Neuronal stem cell (in vitro differentiated cells): ENCODE results near the gene SH3TC1.

Source experiments
- DNase-seq: peaks from one replicate; pipeline ENCODE4 v3.0.0-alpha.2; 2013; ENCODE audit warnings: low spot score
- H2AFZ ChIP-seq: one replicate; pipeline ENCODE4 v1.6.1; 2013; ENCODE audit warnings: mild to moderate bottlenecking, low read length, inconsistent platforms
- H2AK5ac ChIP-seq: 2 replicates; pipeline ENCODE4 v1.6.1; 2013; ENCODE audit warnings: low read depth, mild to moderate bottlenecking, inconsistent platforms, low read length, moderate library complexity, mixed read lengths
- H2BK120ac ChIP-seq: 2 replicates; pipeline ENCODE4 v1.6.1; 2013; ENCODE audit warnings: low read depth, mild to moderate bottlenecking, inconsistent platforms, low read length, moderate library complexity, mixed read lengths
- H2BK12ac ChIP-seq: one replicate; pipeline ENCODE4 v1.6.1; 2013; ENCODE audit warnings: low read length, inconsistent platforms
- H2BK15ac ChIP-seq: 2 replicates; pipeline ENCODE4 v1.6.1; 2013; ENCODE audit warnings: mild to moderate bottlenecking, low read length, inconsistent platforms, mixed read lengths
- H2BK5ac ChIP-seq: one replicate; pipeline ENCODE4 v1.6.1; 2013; ENCODE audit warnings: inconsistent platforms, mild to moderate bottlenecking, low read length, moderate library complexity
- H3K14ac ChIP-seq: one replicate; pipeline ENCODE4 v1.6.1; 2013; ENCODE audit warnings: low read length, inconsistent platforms
- H3K18ac ChIP-seq: 2 replicates; pipeline ENCODE4 v1.6.1; 2013; ENCODE audit warnings: low read length, inconsistent platforms
- H3K23ac ChIP-seq: 2 replicates; pipeline ENCODE4 v1.6.1; 2013; ENCODE audit warnings: low read depth, mild to moderate bottlenecking, mixed read lengths, low read length, inconsistent platforms; ENCODE audit not compliant: poor library complexity
- H3K27ac ChIP-seq: replicated peaks from 3 replicates; pipeline ENCODE4 v1.5.1; 2013; ENCODE audit warnings: low read length, inconsistent platforms
- H3K27me3 ChIP-seq, 3 experiments: 2 replicates each; pipeline ENCODE4 v1.6.1; 2013; ENCODE audit warnings: low read length in 3 of 3, mild to moderate bottlenecking in 2 of 3, inconsistent platforms in 1 of 3, low read depth in 1 of 3, mixed read lengths in 1 of 3, moderate library complexity in 1 of 3; ENCODE audit not compliant: control insufficient read depth in 3 of 3, insufficient read depth in 3 of 3
- H3K36me3 ChIP-seq, 2 donors: replicated peaks in 1 of 2; 2 replicates each; pipeline ENCODE4 v1.6.1; 2013; ENCODE audit warnings: low read length in 2 of 2; ENCODE audit not compliant: control insufficient read depth in 2 of 2, insufficient read depth in 2 of 2
- H3K4ac ChIP-seq: 2 replicates; pipeline ENCODE4 v1.6.1; 2013; ENCODE audit warnings: inconsistent platforms, mild to moderate bottlenecking, low read length, moderate library complexity
- H3K4me1 ChIP-seq, 2 donors: 1 replicate in 1 of 2; 2 replicates in 1 of 2; pipeline ENCODE4 v1.6.1; 2013; ENCODE audit warnings: low read length in 2 of 2, low read depth in 1 of 2; ENCODE audit not compliant: control insufficient read depth in 2 of 2, insufficient read depth in 1 of 2
- H3K4me2 ChIP-seq: one replicate; pipeline ENCODE4 v1.6.1; 2013; ENCODE audit warnings: mild to moderate bottlenecking, low read length, inconsistent platforms; ENCODE audit not compliant: insufficient read depth, poor library complexity, severe bottlenecking
- H3K4me3 ChIP-seq, 2 donors: 2 replicates each; pipeline ENCODE4 v1.5.1; 2013; ENCODE audit warnings: low read length in 2 of 2, mild to moderate bottlenecking in 2 of 2, inconsistent platforms in 1 of 2, moderate library complexity in 1 of 2
- H3K79me1 ChIP-seq: one replicate; pipeline ENCODE4 v1.6.1; 2013; ENCODE audit warnings: low read depth, mild to moderate bottlenecking, inconsistent platforms, low read length, moderate library complexity
- H3K9ac ChIP-seq: one replicate; pipeline ENCODE4 v1.6.1; 2013; ENCODE audit warnings: mild to moderate bottlenecking, low read depth, low read length, inconsistent platforms; ENCODE audit not compliant: poor library complexity
- H3K9me3 ChIP-seq, 2 donors: replicated peaks in 1 of 2; 2 replicates each; pipeline versions ENCODE3 to v1.6.1; 2013; ENCODE audit warnings: low read length in 2 of 2, mild to moderate bottlenecking in 2 of 2, inconsistent platforms in 1 of 2, low read depth in 1 of 2, mixed read lengths in 1 of 2, moderate library complexity in 1 of 2; ENCODE audit not compliant: control insufficient read depth in 2 of 2, insufficient read depth in 1 of 2
- H4K8ac ChIP-seq: one replicate; pipeline ENCODE4 v1.6.1; 2013; ENCODE audit warnings: low read depth, mild to moderate bottlenecking, inconsistent platforms, low read length, moderate library complexity
- H4K91ac ChIP-seq: one replicate; pipeline ENCODE4 v1.6.1; 2013; ENCODE audit warnings: low read length, low read depth, mild to moderate bottlenecking, inconsistent platforms; ENCODE audit not compliant: poor library complexity
- WGBS, 2 donors: extraction: QIAGEN DNeasy Blood & Tissue Kit; methylation state at CpG; one replicate each; pipeline ENCODE4 v1.1.7; 2013; ENCODE audit warnings: missing lambda C conversion rate in 2 of 2, mixed read lengths in 1 of 2; ENCODE audit not compliant: insufficient read length in 2 of 2, insufficient replicate concordance in 1 of 2; ENCODE audit errors: extremely low coverage in 2 of 2; 5-methylcytosine and 5-hydroxymethylcytosine counted together

Gene SH3TC1

GRCh38 chr4:8270912-8271815 lies 72.1 kb downstream of the SH3TC1 start:
- H3K4me2 ChIP-seq = no peak overlapping the region
- no peak overlapping the region for H3K4ac ChIP-seq
- no peak overlapping the region for H2AFZ ChIP-seq
- peak overlapping the region; percentile 60 for H3K23ac ChIP-seq
- H4K91ac ChIP-seq = no peak overlapping the region
- peak overlapping the region; percentile 16 for H2BK120ac ChIP-seq
- H3K4me1 ChIP-seq = peaks cover 2 to 10% of the 10 kb centered on the region in 2 donors
- H3K27me3 ChIP-seq = peaks cover 0 to 66% (median 23%) of the 10 kb centered on the region in 3 experiments
- no peak overlapping the region for H3K18ac ChIP-seq
- peak overlapping the region; percentile 20 for H2BK15ac ChIP-seq
- no peaks in the 10 kb centered on the region for H3K36me3 ChIP-seq
- H3K14ac ChIP-seq = no peak overlapping the region
- no peak overlapping the region for H4K8ac ChIP-seq
- H3K27ac ChIP-seq = no peak overlapping the region
- H2AK5ac ChIP-seq = peak overlapping the region; percentile 10
- H2BK5ac ChIP-seq = no peak overlapping the region
- H3K79me1 ChIP-seq = no peaks in the 10 kb centered on the region
- WGBS, 2 donors = no CpG with 5 or more reads among the region's 27 CpGs
- H3K9ac ChIP-seq = no peak overlapping the region
- H3K4me3 ChIP-seq = no peak overlapping the region
- H2BK12ac ChIP-seq = no peak overlapping the region
- no peaks in the 10 kb centered on the region for H3K9me3 ChIP-seq
- DNase-seq = no peak

- Histone ChIP-seq H3K27me3 (peaks cover 0 to 65% (median 23%) of the 10 kb centered on the region in 3 experiments), H3K36me3 (no peaks in the 10 kb centered on the region), H2AK5ac (peak overlapping the region; percentile 25), H2BK15ac (peak overlapping the region; percentile 74), H4K8ac (no peak overlapping the region), H3K79me1 (no peaks in the 10 kb centered on the region), H2AFZ (no peak overlapping the region), H3K23ac (peak overlapping the region; percentile 60), H4K91ac (no peak overlapping the region), H3K4ac (no peak overlapping the region), H3K4me3 (no peak overlapping the region), H3K9ac (peak overlapping the region; percentile 31), H2BK120ac (peak overlapping the region; percentile 16), H3K14ac (no peak overlapping the region), H3K9me3 (no peaks in the 10 kb centered on the region), H2BK12ac (no peak overlapping the region), H3K4me1 (peaks cover 2 to 10% of the 10 kb centered on the region in 2 donors), H3K18ac (no peak overlapping the region), H2BK5ac (no peak overlapping the region), H3K4me2 (no peak overlapping the region), H3K27ac (no peak overlapping the region)
- no CpG with 5 or more reads among the region's 10 CpGs for WGBS, 2 donors
- no peak for DNase-seq
Measured at GRCh38 chr4:8271821-8272220, 72.7 kb downstream of the SH3TC1 start.

- Histone ChIP-seq H3K9me3 (no peaks in the 10 kb centered on the region), H3K4me2 (no peak overlapping the region), H3K79me1 (no peaks in the 10 kb centered on the region), H2BK120ac (no peak overlapping the region), H4K8ac (no peak overlapping the region), H3K9ac (peak overlapping the region; percentile 36), H2BK15ac (no peak overlapping the region), H2AK5ac (peak overlapping the region; percentile 72), H3K23ac (peak overlapping the region; percentile 16), H3K27ac (no peak overlapping the region), H3K27me3 (peaks cover 0 to 66% (median 23%) of the 10 kb centered on the region in 3 experiments), H3K4me3 (no peak overlapping the region), H2BK12ac (no peak overlapping the region), H2AFZ (peak overlapping the region; percentile 74), H3K4ac (no peak overlapping the region), H2BK5ac (no peak overlapping the region), H3K4me1 (peaks cover 2 to 10% of the 10 kb centered on the region in 2 donors), H3K18ac (peak overlapping the region; percentile 78), H3K14ac (peak overlapping the region; percentile 25), H3K36me3 (no peaks in the 10 kb centered on the region), H4K91ac (no peak overlapping the region)
- no CpG with 5 or more reads among the region's 30 CpGs for WGBS, 2 donors
- no peak for DNase-seq
Measured at GRCh38 chr4:8272472-8273428, 73.7 kb downstream of the SH3TC1 start.
